ENCODE data around the gene BOLA3. TPM values are rescaled to one million over a fixed set of nuclear protein-coding genes. Genes with fewer than 3 reads are reported as not detected.
"Not testable (repeated sequence)": the region's sequence is repeated elsewhere in the genome, so short reads cannot be mapped to it uniquely, and the experiment has no call there.

BOLA3 gene
- polyA plus RNA-seq, 2 donors: 40.3 to 49.3 TPM

- H3K27me3 ChIP-seq (ENCODE audit: control insufficient read depth in 1 of 2, insufficient read depth in 2 of 2, low read length in 2 of 2); H3K9me3 ChIP-seq (ENCODE audit: control insufficient read depth in 2 of 2, insufficient read depth in 1 of 2, low read depth in 1 of 2, low read length in 1 of 2); H3K4me3 ChIP-seq (ENCODE audit: low read depth in 1 of 2, low read length in 2 of 2); H3K4me1 ChIP-seq (ENCODE audit: control insufficient read depth in 2 of 2, insufficient read depth in 2 of 2, low read length in 1 of 2); H3K27ac ChIP-seq (ENCODE audit: low read depth in 2 of 2, low read length in 1 of 2): not testable (repeated sequence)
- peaks cover 24 to 53% of the 10 kb centered on the region in 2 donors for H3K36me3 ChIP-seq (ENCODE audit: control insufficient read depth in 2 of 2, insufficient read depth in 2 of 2, low read length in 1 of 2)
- 95 to 96% methylated on average over 8 of the region's 8 CpGs for WGBS, 2 donors
These were observed 59.0 kb downstream of the BOLA3 start for GRCh38 chr2:74088676-74089075.

- H3K4me1 ChIP-seq (ENCODE audit: control insufficient read depth in 2 of 2, insufficient read depth in 2 of 2, low read length in 1 of 2): no peaks in the 10 kb centered on the region
- no peaks in the 10 kb centered on the region for H3K9me3 ChIP-seq (ENCODE audit: control insufficient read depth in 2 of 2, insufficient read depth in 1 of 2, low read depth in 1 of 2, low read length in 1 of 2)
- H3K27ac ChIP-seq (ENCODE audit: low read depth in 2 of 2, low read length in 1 of 2): no peak overlapping the region
- peaks cover 18 to 52% of the 10 kb centered on the region in 2 donors for H3K36me3 ChIP-seq (ENCODE audit: control insufficient read depth in 2 of 2, insufficient read depth in 2 of 2, low read length in 1 of 2)
- H3K27me3 ChIP-seq (ENCODE audit: control insufficient read depth in 1 of 2, insufficient read depth in 2 of 2, low read length in 2 of 2): no peaks in the 10 kb centered on the region
- H3K4me3 ChIP-seq (ENCODE audit: low read depth in 1 of 2, low read length in 2 of 2): no peak overlapping the region
- 95 to 97% methylated on average over 16 of the region's 16 CpGs for WGBS, 2 donors
These were observed 60.0 kb downstream of the BOLA3 start for GRCh38 chr2:74087696-74088095.

GRCh38 chr2:74086021-74086420, 61.7 kb downstream of the BOLA3 start:
- Histone ChIP-seq H3K36me3 (ENCODE audit: control insufficient read depth in 2 of 2, insufficient read depth in 2 of 2, low read length in 1 of 2) (peaks cover 17 to 51% of the 10 kb centered on the region in 2 donors), H3K27me3 (ENCODE audit: control insufficient read depth in 1 of 2, insufficient read depth in 2 of 2, low read length in 2 of 2) (no peaks in the 10 kb centered on the region), H3K9me3 (ENCODE audit: control insufficient read depth in 2 of 2, insufficient read depth in 1 of 2, low read depth in 1 of 2, low read length in 1 of 2) (no peaks in the 10 kb centered on the region), H3K4me1 (ENCODE audit: control insufficient read depth in 2 of 2, insufficient read depth in 2 of 2, low read length in 1 of 2) (no peaks in the 10 kb centered on the region), H3K27ac (ENCODE audit: low read depth in 2 of 2, low read length in 1 of 2) (no peak overlapping the region), H3K4me3 (ENCODE audit: low read depth in 1 of 2, low read length in 2 of 2) (no peak overlapping the region)
- 95% methylated on average over 6 of the region's 6 CpGs for WGBS, 2 donors

Other genes starting within 250 kb of the BOLA3 start
- gene DGUOK, start 221.0 kb downstream of the BOLA3 start, polyA plus RNA-seq: 10 to 100 TPM; 42.8 to 45.6 TPM
- gene TET3, start 163.0 kb downstream of the BOLA3 start, polyA plus RNA-seq: 1 to 10 TPM; 4.5 to 6.7 TPM
- gene MOB1A, start 31.0 kb upstream of the BOLA3 start, polyA plus RNA-seq: 10 to 100 TPM; 23.9 to 29.1 TPM
- gene MTHFD2, start 50.7 kb upstream of the BOLA3 start, polyA plus RNA-seq: 10 to 100 TPM; 11.1 to 35.4 TPM
- under 1 TPM; 0.28 to 0.33 TPM for gene SLC4A5, start 195.5 kb upstream of the BOLA3 start, polyA plus RNA-seq
- gene DCTN1, start 232.4 kb upstream of the BOLA3 start, polyA plus RNA-seq: 10 to 100 TPM; 60.8 to 83.3 TPM